ENCODE data around the gene BEND2.
"Not testable (repeated sequence)": the region's sequence is repeated elsewhere in the genome, so short reads cannot be mapped to it uniquely, and the experiment has no call there.

Gene BEND2

GRCh38 chrX:18220786-18221185, at the start of gene BEND2:
TSS of gene BEND2 (minus strand) at chrX:18220886. CDS start at chrX:18220750, 136 bp downstream.
- H3K27me3 ChIP-seq, result peaks cover 62 to 86% (median 74%) of the 10 kb centered on the region in 11 experiments
- H3K4me1 ChIP-seq, result no peaks in the 10 kb centered on the region
- no peaks in the 10 kb centered on the region for H3K36me3 ChIP-seq
- no peaks in the 10 kb centered on the region for H4K20me1 ChIP-seq
- H3K9me3 ChIP-seq (replicated peaks in 1 of 11), result peaks cover 0 to 34% (median 16%) of the 10 kb centered on the region in 11 experiments; a peak in 19 of 22 replicates
- no peak within 1 kb of the TSS for H3K4me3 ChIP-seq
- no peak within 1 kb of the TSS for H3K27ac ChIP-seq
- H3K9ac ChIP-seq, result no peak within 1 kb of the TSS
- no peak within 1 kb of the TSS for H3K4me2 ChIP-seq
- no peak for TF ChIP-seq Cebpa-rat (IDR thresholded peaks at IDR 0.05)

- Histone ChIP-seq H3K27me3 (peaks cover 69 to 99% (median 92%) of the 10 kb centered on the region in 11 experiments), H3K4me2 (no peak overlapping the region), H4K20me1 (peaks cover 0 to 8% (median 0%) of the 10 kb centered on the region in 11 experiments; a peak in 2 of 22 replicates), H3K36me3 (peaks cover 0 to 44% (median 21%) of the 10 kb centered on the region in 11 experiments; a peak in 15 of 22 replicates), H3K9ac (no peak overlapping the region), H3K27ac (no peak overlapping the region), H3K9me3 (replicated peaks in 1 of 11) (peaks cover 0 to 9% (median 0%) of the 10 kb centered on the region in 11 experiments; a peak in 4 of 22 replicates), H3K4me1 (0 out of 20 replicates have a peak, but pooled peaks cover 0 to 5% (median 0%) of the 10 kb centered on the region in 10 experiments), H3K4me3 (no peak overlapping the region)
- no peak for TF ChIP-seq Cebpa-rat (IDR thresholded peaks at IDR 0.05)
These were observed 34.4 kb upstream of the BEND2 start for GRCh38 chrX:18255059-18255458.

DNA sequence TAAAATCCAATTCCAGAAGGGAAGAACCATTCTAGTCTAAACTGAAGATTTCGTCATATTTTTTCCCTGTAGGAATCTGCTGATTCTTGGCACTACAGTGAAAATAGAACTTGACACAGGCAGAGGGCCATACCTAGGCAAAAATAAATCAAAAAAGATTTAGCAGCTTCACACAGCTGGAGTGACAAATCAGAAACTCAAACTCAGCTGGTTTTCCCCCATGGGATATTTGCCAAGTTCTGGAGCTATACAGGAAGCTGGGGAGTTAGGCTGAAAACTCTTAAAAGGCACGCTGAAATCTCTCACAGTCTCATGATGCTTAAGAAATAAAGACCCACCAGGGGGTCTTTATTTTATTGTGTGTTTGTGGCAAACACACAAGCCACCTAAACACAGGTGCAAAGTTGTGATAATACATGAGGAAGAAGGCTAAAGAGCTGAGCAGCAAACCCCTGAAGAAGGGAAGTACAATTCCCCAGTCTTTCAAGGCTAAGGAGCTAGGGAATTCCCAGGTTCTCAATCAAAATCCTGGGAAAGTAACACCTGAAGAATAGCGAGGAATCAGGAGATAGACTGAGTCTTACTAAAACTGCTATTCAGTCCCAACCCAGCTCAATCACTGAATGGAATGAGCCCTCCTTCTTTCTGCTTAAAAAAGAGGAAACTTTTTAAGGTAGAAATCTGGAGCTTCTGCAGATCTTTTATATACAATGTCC, 32.1 kb upstream of the BEND2 start:
- no peak for TF ChIP-seq Cebpa-rat (IDR thresholded peaks at IDR 0.05)
- H3K9me3 ChIP-seq (replicated peaks in 1 of 11), result peaks cover 0 to 9% (median 0%) of the 10 kb centered on the region in 11 experiments; a peak in 4 of 22 replicates
- no peak overlapping the region for H3K4me2 ChIP-seq
- peaks cover 0 to 11% (median 0%) of the 10 kb centered on the region in 11 experiments; a peak in 3 of 22 replicates for H4K20me1 ChIP-seq
- no peak overlapping the region for H3K4me3 ChIP-seq
- peaks cover 0 to 47% (median 23%) of the 10 kb centered on the region in 11 experiments; a peak in 15 of 22 replicates for H3K36me3 ChIP-seq
- peaks cover 79 to 99% (median 95%) of the 10 kb centered on the region in 11 experiments for H3K27me3 ChIP-seq
- 0 out of 20 replicates have a peak, but pooled peaks cover 0 to 5% (median 0%) of the 10 kb centered on the region in 10 experiments for H3K4me1 ChIP-seq
- no peak overlapping the region for H3K9ac ChIP-seq
- H3K27ac ChIP-seq, result no peak overlapping the region

DNA sequence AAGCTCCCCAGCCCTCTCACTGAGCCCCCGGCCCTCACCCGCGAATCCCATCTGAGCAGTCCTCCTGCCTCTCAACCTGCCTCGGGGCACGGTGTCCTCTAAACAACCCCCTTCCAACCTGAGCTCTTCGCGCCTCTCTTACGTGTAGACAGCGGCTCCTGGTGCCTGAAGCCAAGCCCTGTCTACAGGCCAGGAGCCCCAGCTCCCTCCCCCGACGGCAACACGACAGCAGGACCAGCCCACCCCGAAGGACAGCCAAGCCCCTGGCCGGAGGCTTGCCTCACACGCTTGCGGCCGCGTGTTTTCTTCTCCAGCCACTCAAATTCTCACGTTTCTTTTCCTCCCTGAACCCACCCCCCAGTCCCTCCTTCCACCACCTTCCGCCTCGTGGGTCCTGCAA, 9.0 kb upstream of the BEND2 start:
- H3K9ac ChIP-seq, result not testable (repeated sequence)

DNA sequence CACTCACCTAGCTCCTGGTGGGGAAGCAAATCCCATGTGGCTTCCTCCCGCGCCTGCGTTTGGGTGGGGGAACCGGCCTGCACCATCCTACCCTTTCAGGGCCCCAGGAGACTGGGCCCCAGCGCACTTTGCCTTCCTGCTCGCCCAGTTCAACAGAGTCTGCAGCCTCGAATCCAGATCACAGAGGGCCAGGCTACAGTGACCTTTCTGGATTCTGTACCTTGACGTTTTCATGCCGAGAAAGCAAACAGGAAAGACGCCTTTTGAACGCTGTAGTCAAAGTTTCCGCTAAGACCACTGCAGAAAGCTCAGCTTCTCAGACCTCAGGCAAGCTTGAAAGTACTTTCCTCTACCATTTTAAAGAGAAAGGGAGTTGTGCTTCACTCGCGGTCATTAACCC, 7.4 kb upstream of the BEND2 start:
- Histone ChIP-seq H3K4me2 (no peak overlapping the region), H3K36me3 (no peaks in the 10 kb centered on the region), H3K9ac (no peak overlapping the region), H3K27ac (no peak overlapping the region), H3K27me3 (peaks cover 48 to 88% (median 82%) of the 10 kb centered on the region in 11 experiments; a peak in 21 of 22 replicates), H4K20me1 (no peaks in the 10 kb centered on the region; a peak in 2 of 22 replicates), H3K4me1 (no peaks in the 10 kb centered on the region), H3K4me3 (no peak overlapping the region), H3K9me3 (replicated peaks in 1 of 11) (no peaks in the 10 kb centered on the region)
- no peak for TF ChIP-seq Cebpa-rat (IDR thresholded peaks at IDR 0.05)

More for the DNA sequence above, 9.0 kb upstream of the BEND2 start:
- not testable (repeated sequence) for H3K9me3 ChIP-seq (replicated peaks in 1 of 11); H3K36me3 ChIP-seq; H3K4me1 ChIP-seq; H4K20me1 ChIP-seq; H3K4me3 ChIP-seq; H3K27ac ChIP-seq; H3K4me2 ChIP-seq
- H3K27me3 ChIP-seq, result peaks cover 42 to 84% (median 77%) of the 10 kb centered on the region in 11 experiments; a peak in 21 of 22 replicates

DNA sequence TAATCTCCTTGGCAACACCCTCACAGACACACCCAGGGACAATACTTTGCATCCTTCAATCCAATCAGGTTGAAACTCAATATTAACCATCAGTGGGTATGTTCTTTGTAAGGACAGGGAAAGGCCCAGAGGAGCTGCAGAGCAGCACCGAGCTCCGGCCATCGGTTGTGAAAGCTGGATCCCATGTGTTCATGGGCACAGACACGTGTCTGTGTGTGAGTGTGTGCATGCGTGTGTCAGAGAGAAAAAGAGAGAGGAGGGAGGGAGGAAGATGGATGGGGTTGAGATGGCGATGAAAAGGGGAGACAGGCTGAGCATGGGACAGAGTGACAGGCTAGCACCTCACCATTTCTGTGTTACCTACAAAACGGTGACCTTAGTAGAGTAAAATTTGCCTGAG, 6.8 kb upstream of the BEND2 start:
- H4K20me1 ChIP-seq, result no peaks in the 10 kb centered on the region; a peak in 2 of 22 replicates
- no peak overlapping the region for H3K9ac ChIP-seq
- no peaks in the 10 kb centered on the region for H3K4me1 ChIP-seq
- no peaks in the 10 kb centered on the region for H3K36me3 ChIP-seq
- no peak overlapping the region for H3K4me2 ChIP-seq
- H3K27me3 ChIP-seq, result peaks cover 52 to 88% (median 83%) of the 10 kb centered on the region in 11 experiments; a peak in 21 of 22 replicates
- no peak overlapping the region for H3K27ac ChIP-seq
- TF ChIP-seq Cebpa-rat (IDR thresholded peaks at IDR 0.05), result no peak
- no peaks in the 10 kb centered on the region for H3K9me3 ChIP-seq (replicated peaks in 1 of 11)
- H3K4me3 ChIP-seq, result no peak overlapping the region

DNA sequence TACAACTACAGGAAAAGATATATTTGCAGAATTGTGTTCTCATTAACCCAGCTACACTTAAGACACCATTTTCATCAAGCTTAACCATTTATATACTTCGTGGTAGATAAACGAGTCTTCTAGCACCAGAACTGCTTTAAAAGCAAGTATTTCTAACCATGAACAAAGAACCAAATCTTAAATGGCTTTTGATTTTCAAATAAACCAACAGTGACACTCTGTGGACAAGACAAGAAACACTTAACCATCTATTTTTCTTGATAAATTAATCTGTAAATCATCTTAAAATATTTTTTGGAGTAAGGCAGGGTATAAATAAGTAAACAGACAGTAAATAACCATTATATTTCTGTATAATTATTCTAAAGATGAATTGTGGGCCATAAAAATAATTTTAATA, 10.2 kb downstream of the BEND2 start:
- Histone ChIP-seq H3K4me3 (no peak overlapping the region), H3K4me2 (no peak overlapping the region), H3K27ac (no peak overlapping the region), H3K27me3 (peaks cover 76 to 97% (median 92%) of the 10 kb centered on the region in 11 experiments), H3K9me3 (replicated peaks in 1 of 11) (no peaks in the 10 kb centered on the region), H3K36me3 (no peaks in the 10 kb centered on the region), H4K20me1 (peaks cover 0 to 4% (median 0%) of the 10 kb centered on the region in 11 experiments; a peak in 1 of 22 replicates), H3K4me1 (no peaks in the 10 kb centered on the region), H3K9ac (no peak overlapping the region)
- no peak for TF ChIP-seq Cebpa-rat (IDR thresholded peaks at IDR 0.05)

DNA sequence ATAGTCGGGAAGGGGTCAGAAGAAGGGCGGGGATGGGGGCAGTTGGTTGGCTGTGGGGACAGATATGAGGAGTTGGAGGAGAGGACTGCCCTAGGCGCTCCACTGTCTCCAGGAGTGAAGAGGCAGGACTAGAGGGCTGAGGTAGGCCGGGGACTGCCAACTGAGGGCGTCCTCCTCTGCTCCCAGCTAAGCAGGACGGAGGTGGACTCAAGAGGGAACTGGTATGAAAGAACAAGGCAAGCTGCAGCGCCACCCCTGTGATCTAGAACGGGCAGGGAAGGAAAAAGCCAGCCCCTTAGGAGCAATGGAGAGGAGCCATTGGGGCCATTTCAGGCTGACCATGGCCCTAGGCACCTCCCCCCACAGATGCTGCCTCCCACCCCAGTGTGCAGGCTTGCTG, 14.0 kb downstream of the BEND2 start:
- Histone ChIP-seq H3K4me3 (no peak overlapping the region), H3K27ac (no peak overlapping the region), H3K4me2 (no peak overlapping the region), H3K4me1 (no peaks in the 10 kb centered on the region), H3K9me3 (replicated peaks in 1 of 11) (no peaks in the 10 kb centered on the region), H3K9ac (no peak overlapping the region), H3K36me3 (no peaks in the 10 kb centered on the region), H3K27me3 (peaks cover 85 to 99% (median 96%) of the 10 kb centered on the region in 11 experiments), H4K20me1 (peaks cover 0 to 4% (median 0%) of the 10 kb centered on the region in 11 experiments; a peak in 1 of 22 replicates)
- no peak for TF ChIP-seq Cebpa-rat (IDR thresholded peaks at IDR 0.05)

- Histone ChIP-seq H3K36me3 (no peaks in the 10 kb centered on the region), H3K4me3 (no peak overlapping the region), H4K20me1 (no peaks in the 10 kb centered on the region; a peak in 1 of 22 replicates), H3K4me1 (no peaks in the 10 kb centered on the region), H3K27me3 (peaks cover 87 to 96% (median 92%) of the 10 kb centered on the region in 11 experiments), H3K4me2 (no peak overlapping the region), H3K27ac (no peak overlapping the region), H3K9ac (no peak overlapping the region), H3K9me3 (replicated peaks in 1 of 11) (no peaks in the 10 kb centered on the region)
- TF ChIP-seq Cebpa-rat (IDR thresholded peaks at IDR 0.05), result no peak
These were observed 17.1 kb downstream of the BEND2 start for GRCh38 chrX:18203631-18204030.

All from BLaER1 treated with 17β-estradiol and CSF1 and Interleukin-3, amounts not matched to agents 10 nM and 100 nM (cell line).